Fibroblast of pulmonary artery (primary cell): Measurements from ENCODE around the gene SLC39A5.
"Not testable (repeated sequence)": the region's sequence is repeated elsewhere in the genome, so short reads cannot be mapped to it uniquely, and the experiment has no call there.

Source experiments
- DNase-seq: peaks from one replicate; pipeline ENCODE4 v3.0.0-alpha.2; 2010; ENCODE audit warnings: low read depth
- H3K4me3 ChIP-seq: replicated peaks from 2 replicates; pipeline ENCODE4 v1.5.1; 2011; ENCODE audit warnings: low read depth, mild to moderate bottlenecking, control low read depth, low read length, moderate library complexity
- CTCF ChIP-seq: IDR thresholded peaks from 2 replicates; pipeline ENCODE4 v1.5.1; 2011; ENCODE audit warnings: mild to moderate bottlenecking, control low read depth, low read length, inconsistent platforms; ENCODE audit errors: missing control alignments

Gene SLC39A5

GRCh38 chr12:56274299-56274698 lies 44.4 kb downstream of the SLC39A5 start:
- DNase-seq = no peak
- no peak overlapping the region for H3K4me3 ChIP-seq
- no peak for TF ChIP-seq CTCF

GRCh38 chr12:56278905-56279304 lies 49.1 kb downstream of the SLC39A5 start:
- no peak for DNase-seq
- no peak for TF ChIP-seq CTCF

GRCh38 chr12:56280849-56281248 lies 51.0 kb downstream of the SLC39A5 start:
- H3K4me3 ChIP-seq = no peak overlapping the region
- TF ChIP-seq CTCF = no peak
- DNase-seq = no peak

More at GRCh38 chr12:56278905-56279304, 49.1 kb downstream of the SLC39A5 start:
- no peak overlapping the region for H3K4me3 ChIP-seq

- no peak overlapping the region for H3K4me3 ChIP-seq
- DNase-seq = no peak
- no peak for TF ChIP-seq CTCF
Observed at GRCh38 chr12:56282030-56282429, 52.2 kb downstream of the SLC39A5 start.

- no peak for DNase-seq
- TF ChIP-seq CTCF = no peak
- H3K4me3 ChIP-seq = no peak overlapping the region
Observed at GRCh38 chr12:56282579-56282978, 52.7 kb downstream of the SLC39A5 start.

DNA sequence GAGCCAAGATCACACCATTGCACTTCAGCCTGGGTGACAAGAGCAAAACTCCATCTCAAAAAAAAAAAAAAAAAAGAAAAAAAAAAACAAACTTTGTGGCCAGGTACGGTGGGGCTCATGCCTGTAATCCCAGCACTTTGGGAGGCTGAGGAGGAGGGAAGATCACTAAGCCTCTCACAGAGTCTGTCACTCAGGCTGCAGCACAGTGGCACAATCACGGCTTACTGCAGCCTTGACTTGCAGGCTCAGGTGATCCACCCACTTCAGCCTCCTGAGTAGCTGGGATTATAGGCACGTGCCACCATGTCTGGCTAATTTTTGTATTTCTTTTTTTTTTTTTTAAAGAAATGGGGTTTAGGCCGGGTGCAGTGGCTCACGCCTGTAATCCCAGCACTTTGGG lies 54.4 kb downstream of the SLC39A5 start:
- not testable (repeated sequence) for DNase-seq

DNA sequence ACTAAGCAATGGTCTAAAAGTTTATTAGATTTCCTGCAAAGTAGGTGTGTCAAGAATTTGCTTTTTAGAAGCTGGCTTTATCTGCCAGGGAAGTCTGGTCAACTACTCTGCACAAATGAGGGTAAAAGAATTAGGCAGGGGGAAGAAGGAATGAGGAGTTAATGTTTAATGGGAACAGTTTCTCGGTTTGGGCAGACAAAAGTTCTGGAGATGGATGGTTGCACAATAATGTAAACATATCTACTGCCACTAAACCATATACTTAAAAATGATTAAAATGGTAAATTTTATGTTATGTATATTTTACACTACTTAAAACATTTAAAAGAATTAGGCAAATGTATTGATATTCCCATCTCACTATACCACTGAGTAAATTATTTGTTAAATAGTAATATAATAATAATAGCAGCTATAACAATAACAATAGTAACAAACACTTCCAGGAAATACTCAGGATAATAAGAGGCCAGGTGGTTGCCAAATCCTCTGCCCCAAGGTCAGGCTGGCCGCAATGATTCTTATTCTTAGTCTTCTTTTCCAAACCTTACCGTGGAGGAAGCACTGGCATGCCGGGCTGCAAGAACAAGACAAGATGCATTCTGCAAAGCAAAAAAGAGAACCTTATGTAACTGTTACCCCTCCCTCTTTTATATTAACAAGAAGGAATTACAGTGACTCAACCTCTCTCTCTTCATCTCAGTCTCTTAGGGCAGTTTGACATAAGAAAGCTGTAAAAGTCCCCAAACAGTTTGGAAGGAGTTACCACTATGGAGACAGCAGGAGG lies 56.4 kb downstream of the SLC39A5 start:
- TF ChIP-seq CTCF = no peak
- DNase-seq = peak; percentile 61
- H3K4me3 ChIP-seq = no peak overlapping the region

More for the DNA sequence above, 54.4 kb downstream of the SLC39A5 start:
- H3K4me3 ChIP-seq = not testable (repeated sequence)
